ENCODE results near the gene MUC6. TPM values are rescaled to one million over a fixed set of nuclear protein-coding genes. Genes with fewer than 3 reads are reported as not detected.
"Not testable (repeated sequence)": the region's sequence is repeated elsewhere in the genome, so short reads cannot be mapped to it uniquely, and the experiment has no call there.

The MUC6 gene
- total RNA-seq, 1 donor: not detected

GRCh38 chr11:978781-979180 lies 57.7 kb downstream of the MUC6 start:
- no peak for DNase-seq (ENCODE audit: low read depth)
- no peak for TF ChIP-seq CTCF (IDR thresholded peaks at IDR 0.05; ENCODE audit: insufficient read depth, low read length)

DNA sequence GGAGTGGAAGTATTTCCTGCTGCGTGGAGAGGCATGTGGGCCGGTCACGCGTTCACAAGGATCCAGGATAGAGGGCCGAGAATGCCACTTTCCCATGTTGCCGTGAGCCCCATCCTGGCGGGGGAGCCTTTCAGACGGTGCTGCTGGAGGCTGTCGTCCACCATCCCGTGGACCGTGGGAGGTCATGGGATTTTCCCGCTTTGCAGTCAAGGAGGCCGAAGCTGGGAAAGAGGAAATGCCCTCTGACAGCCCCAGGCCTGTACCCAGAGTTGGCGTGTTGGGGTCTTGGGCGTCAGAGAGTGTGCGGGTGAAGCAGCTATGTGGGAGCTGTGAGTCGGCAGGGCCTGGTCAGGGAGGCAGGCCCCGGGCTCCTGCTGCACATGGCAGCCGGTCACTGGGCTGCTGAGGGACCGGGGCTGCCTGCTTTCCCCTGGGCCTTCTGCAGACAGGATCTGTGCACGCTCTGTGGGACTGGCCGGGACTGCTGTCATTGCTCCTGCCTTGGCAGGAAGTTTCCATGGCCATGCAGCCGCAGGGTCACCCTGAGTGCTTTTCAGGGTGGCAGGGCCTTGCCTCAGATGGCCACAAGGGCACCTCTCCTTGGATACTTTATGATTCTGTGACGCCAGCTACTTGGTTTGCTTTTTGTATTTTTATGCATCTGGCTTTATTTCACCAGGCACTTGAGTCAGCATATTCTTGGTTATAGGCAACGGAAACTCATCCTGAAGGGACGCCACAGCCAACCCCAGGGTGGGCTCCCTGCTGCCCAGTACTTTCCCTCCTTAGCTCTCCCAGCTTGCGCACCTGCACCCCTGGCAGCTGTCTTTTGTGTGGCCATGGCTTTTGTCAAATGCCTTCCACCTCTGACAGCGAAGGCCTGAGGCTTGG lies 58.4 kb downstream of the MUC6 start:
- no peak overlapping the region for H3K4me3 ChIP-seq (ENCODE audit: low read depth, low read length)
- TF ChIP-seq CTCF (IDR thresholded peaks at IDR 0.05; ENCODE audit: insufficient read depth, low read length): no peak
- DNase-seq (ENCODE audit: low read depth): no peak

More at GRCh38 chr11:978781-979180, 57.7 kb downstream of the MUC6 start:
- no peak overlapping the region for H3K4me3 ChIP-seq (ENCODE audit: low read depth, low read length)

GRCh38 chr11:976431-977160 lies 59.9 kb downstream of the MUC6 start:
- no peak for TF ChIP-seq CTCF (IDR thresholded peaks at IDR 0.05; ENCODE audit: insufficient read depth, low read length)
- H3K4me3 ChIP-seq (ENCODE audit: low read depth, low read length): no peak overlapping the region
- DNase-seq (ENCODE audit: low read depth): peak; percentile 42

DNA sequence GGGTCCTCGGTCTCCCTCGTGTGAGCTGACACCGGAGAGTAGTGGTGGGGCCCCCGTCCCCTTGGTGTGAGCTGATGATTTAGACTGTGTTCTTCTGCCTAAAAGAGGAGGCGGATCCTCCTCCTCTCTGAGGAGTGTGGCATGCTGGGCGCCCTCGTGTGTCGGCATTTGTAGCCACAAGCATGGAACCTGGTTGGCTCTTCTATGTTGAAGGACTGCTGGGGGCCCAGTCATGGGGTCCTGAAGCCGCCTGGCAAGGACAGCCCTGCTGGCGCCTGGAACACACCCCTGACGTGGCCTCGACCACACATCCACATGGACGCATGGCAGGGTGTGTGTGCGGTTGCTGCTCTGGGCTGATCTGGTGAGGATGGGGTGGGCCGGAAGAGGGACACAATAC lies 60.7 kb downstream of the MUC6 start:
- peak; percentile 41 for DNase-seq (ENCODE audit: low read depth)
- TF ChIP-seq CTCF (IDR thresholded peaks at IDR 0.05; ENCODE audit: insufficient read depth, low read length): peak; percentile 39
- no peak overlapping the region for H3K4me3 ChIP-seq (ENCODE audit: low read depth, low read length)

GRCh38 chr11:975376-975775 lies 61.1 kb downstream of the MUC6 start:
- DNase-seq (ENCODE audit: low read depth); H3K4me3 ChIP-seq (ENCODE audit: low read depth, low read length): not testable (repeated sequence)

- no peak overlapping the region for H3K4me3 ChIP-seq (ENCODE audit: low read depth, low read length)
- DNase-seq (ENCODE audit: low read depth): no peak
- TF ChIP-seq CTCF (IDR thresholded peaks at IDR 0.05; ENCODE audit: insufficient read depth, low read length): no peak
These were observed 63.3 kb downstream of the MUC6 start for GRCh38 chr11:973237-973636.

DNA sequence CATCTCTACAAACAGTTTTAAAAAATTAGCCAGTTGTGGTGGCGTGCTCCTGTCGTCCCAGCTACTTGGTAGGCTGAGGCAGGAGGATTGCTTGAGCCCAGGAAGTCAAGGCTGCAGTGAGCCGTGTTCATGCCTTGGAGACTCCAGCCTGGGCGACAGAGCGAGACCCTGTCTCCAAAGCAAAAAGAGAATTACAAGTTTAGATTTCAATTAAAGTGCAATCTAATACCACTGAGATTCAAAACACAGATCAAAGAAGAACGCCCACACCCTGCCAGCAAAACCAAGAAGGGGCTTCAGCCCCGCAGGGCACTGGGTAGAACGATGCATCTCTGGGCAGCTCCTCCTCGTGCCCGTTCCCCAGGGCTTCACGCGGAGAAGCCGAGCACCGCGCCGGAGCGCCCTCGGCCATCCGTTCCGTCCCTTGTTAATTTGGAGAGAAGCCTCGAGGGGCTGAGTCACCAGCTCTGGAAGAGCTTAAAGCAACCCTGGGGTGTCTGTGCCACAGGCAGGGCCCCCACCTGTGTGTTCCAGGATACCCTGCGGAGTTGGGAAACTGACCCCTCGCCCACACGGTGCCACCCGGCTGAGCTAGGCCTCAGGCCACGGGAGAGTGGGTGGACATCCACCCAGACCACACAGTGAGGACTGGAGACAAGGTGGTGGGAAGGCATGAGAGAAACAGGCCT lies 63.9 kb downstream of the MUC6 start:
- no peak for TF ChIP-seq CTCF (IDR thresholded peaks at IDR 0.05; ENCODE audit: insufficient read depth, low read length)
- H3K4me3 ChIP-seq (ENCODE audit: low read depth, low read length): no peak overlapping the region
- DNase-seq (ENCODE audit: low read depth): no peak

Measured in fibroblast of the aortic adventitia (primary cell).